WTC11 (cell line): ENCODE results near the gene TACC2.

ENCODE experiments used
- ATF1 ChIP-seq: sonication (generic); formaldehyde crosslinking; IDR thresholded peaks from 2 replicates; pipeline ENCODE4 v1.8.1; 2023; ENCODE audit warnings: mild to moderate bottlenecking, moderate library complexity, missing genetic modification reagents
- CREB1 ChIP-seq: sonication (generic); formaldehyde crosslinking; IDR thresholded peaks from 2 replicates; pipeline ENCODE4 v1.8.0; 2023; ENCODE audit warnings: mild to moderate bottlenecking, missing genetic modification reagents
- CTCF ChIP-seq: fragments of 200-600 bp; IDR thresholded peaks from 2 replicates; pipeline ENCODE4 v1.8.0; 2022; ENCODE audit warnings: antibody characterized with exemption
- E2F1 ChIP-seq: sonication (generic); formaldehyde crosslinking; IDR thresholded peaks from 2 replicates; pipeline ENCODE4 v1.8.0; 2022; ENCODE audit warnings: mild to moderate bottlenecking, missing genetic modification reagents
- ELF4 ChIP-seq: sonication (generic); formaldehyde crosslinking; IDR thresholded peaks from 2 replicates; pipeline ENCODE4 v1.8.1; 2022; ENCODE audit warnings: low read depth, mild to moderate bottlenecking, moderate library complexity, missing genetic modification reagents
- KAT7 ChIP-seq: sonication (generic); formaldehyde crosslinking; IDR thresholded peaks from 2 replicates; pipeline ENCODE4 v1.8.1; 2023; ENCODE audit warnings: missing genetic modification reagents, mild to moderate bottlenecking, borderline replicate concordance
- MAX ChIP-seq: sonication (generic); formaldehyde crosslinking; IDR thresholded peaks from 2 replicates; pipeline ENCODE4 v1.8.0; 2022; ENCODE audit warnings: mild to moderate bottlenecking, missing genetic modification reagents
- NFE2L1 ChIP-seq: sonication (generic); formaldehyde crosslinking; IDR thresholded peaks from 2 replicates; pipeline ENCODE4 v1.8.1; 2023; ENCODE audit warnings: missing genetic modification reagents
- NR2C2 ChIP-seq: sonication (generic); formaldehyde crosslinking; IDR thresholded peaks from 2 replicates; pipeline ENCODE4 v1.8.0; 2022; ENCODE audit warnings: mild to moderate bottlenecking, missing genetic modification reagents
- PREB ChIP-seq: sonication (generic); formaldehyde crosslinking; IDR thresholded peaks from 2 replicates; pipeline ENCODE4 v1.8.1; 2022; ENCODE audit warnings: mild to moderate bottlenecking, missing genetic modification reagents, moderate library complexity, borderline replicate concordance
- SMAD3 ChIP-seq: sonication (generic); formaldehyde crosslinking; IDR thresholded peaks from 2 replicates; pipeline ENCODE4 v1.8.0; 2022; ENCODE audit warnings: missing genetic modification reagents, mild to moderate bottlenecking, borderline replicate concordance
- USF2 ChIP-seq: sonication (generic); formaldehyde crosslinking; IDR thresholded peaks from 2 replicates; pipeline ENCODE4 v1.8.1; 2023; ENCODE audit warnings: mild to moderate bottlenecking, missing genetic modification reagents, moderate library complexity

GRCh38 chr10:122297583-122297982 lies 308.6 kb downstream of the TACC2 start:
- TF ChIP-seq CTCF, result no peak
- TF ChIP-seq CREB1 (CRISPR knock-in tag), result no peak
- TF ChIP-seq KAT7, result no peak
- TF ChIP-seq ATF1 (CRISPR knock-in tag), result no peak
- TF ChIP-seq PREB (CRISPR knock-in tag), result no peak
- no peak for TF ChIP-seq USF2 (CRISPR knock-in tag)
- no peak for TF ChIP-seq ELF4
- TF ChIP-seq SMAD3, result no peak
- TF ChIP-seq NR2C2 (CRISPR knock-in tag), result no peak
- no peak for TF ChIP-seq MAX (CRISPR knock-in tag)
- no peak for TF ChIP-seq E2F1 (CRISPR knock-in tag)
- TF ChIP-seq NFE2L1, result no peak
